Activated CD8-positive, alpha-beta T cell treated with anti-CD3 and anti-CD28 coated beads, Interleukin-2, amount 10 ng/mL, durations not matched to agents 7 days and 5 days (primary cell): ENCODE data around the gene TARS1. TPM values are rescaled to one million over a fixed set of nuclear protein-coding genes. Genes with fewer than 3 reads are reported as not detected.

ENCODE experiments used
- ATAC-seq: fragments of 150-1000 bp; cut with Tn5 transposase; one replicate; pipeline ENCODE4 v1.10.0; 2021; ENCODE audit warnings: moderate library complexity
- CTCF ChIA-PET: fragments of 350-600 bp; sonication (Branson Sonifier 250); formaldehyde crosslinking; loops from one replicate; lab custom pipeline; 2021; ENCODE audit warnings: antibody characterized with exemption; lab: Charles Lee
- POLR2A ChIA-PET: fragments of 350-600 bp; sonication (Branson Sonifier 250); formaldehyde crosslinking; loops from one replicate; lab custom pipeline; 2021; ENCODE audit warnings: antibody characterized with exemption; lab: Charles Lee
- DNase-seq: peaks from one replicate; pipeline ENCODE4 v3.0.0-alpha.2; 2020
- H3K27ac Mint-ChIP-seq: one replicate; pipeline ENCODE4 v1.8.0; 2021; ENCODE audit warnings: mild to moderate bottlenecking, mixed read lengths
- H3K27me3 Mint-ChIP-seq: one replicate; pipeline ENCODE4 v1.8.0; 2021; ENCODE audit warnings: low read depth, mixed read lengths
- H3K36me3 Mint-ChIP-seq: one replicate; pipeline ENCODE4 v1.8.0; 2021; ENCODE audit warnings: low read depth, mixed read lengths
- H3K4me1 Mint-ChIP-seq: one replicate; pipeline ENCODE4 v1.8.0; 2021; ENCODE audit warnings: low read depth, mixed read lengths
- H3K4me3 Mint-ChIP-seq: one replicate; pipeline ENCODE4 v1.8.0; 2021; ENCODE audit warnings: mild to moderate bottlenecking, mixed read lengths
- H3K9me3 Mint-ChIP-seq: one replicate; pipeline ENCODE4 v1.8.0; 2022; ENCODE audit warnings: mixed read lengths; ENCODE audit not compliant: insufficient read depth
- total RNA-seq, 2 experiments: library from RNA; stranded (reverse); gene quantifications; one replicate each; pipeline ENCODE4 v1.2.3, GENCODE V29; 2021

The TARS1 gene
- total RNA-seq, result 100 to 1,000 TPM; 180 to 189 TPM

GRCh38 chr5:33440482-33441240, at the start of gene TARS1:
TSS of gene TARS1 (plus strand) at chr5:33440965. CDS start at chr5:33441087, 122 bp downstream.
- no peaks in the 10 kb centered on the region for H3K9me3 Mint-ChIP-seq
- H3K27ac Mint-ChIP-seq, result no peak within 1 kb of the TSS
- ATAC-seq (peak; percentile 98), DNase-seq (peak; percentile 97)
- ChIA-PET CTCF (no interaction called here), POLR2A (interaction anchor here (0.7 to 2.2 kb wide), 3 partner anchors 9 to 20 kb away, joined by 3 to 12 read pairs (median 4); no protein-coding TSS in a partner anchor)
- H3K4me1 Mint-ChIP-seq, result peaks cover 34% of the 10 kb centered on the region
- H3K27me3 Mint-ChIP-seq, result no peaks in the 10 kb centered on the region
- peaks cover 21% of the 10 kb centered on the region for H3K36me3 Mint-ChIP-seq
- H3K4me3 Mint-ChIP-seq, result no peak within 1 kb of the TSS

GRCh38 chr5:33398501-33398900, 42.3 kb upstream of the TARS1 start:
- Mint-ChIP-seq H3K4me1 (no peaks in the 10 kb centered on the region), H3K9me3 (no peaks in the 10 kb centered on the region), H3K27ac (no peak overlapping the region), H3K36me3 (no peaks in the 10 kb centered on the region), H3K4me3 (no peak overlapping the region), H3K27me3 (peaks cover 2% of the 10 kb centered on the region)
- CTCF ChIA-PET, result no interaction called here
- POLR2A ChIA-PET, result no interaction called here
- DNase-seq (no peak), ATAC-seq (no peak)

- Mint-ChIP-seq H3K27ac (no peak overlapping the region), H3K9me3 (no peaks in the 10 kb centered on the region), H3K4me1 (no peaks in the 10 kb centered on the region), H3K27me3 (peaks cover 2% of the 10 kb centered on the region), H3K36me3 (no peaks in the 10 kb centered on the region), H3K4me3 (no peak overlapping the region)
- DNase-seq (no peak), ATAC-seq (no peak)
- ChIA-PET CTCF (no interaction called here), POLR2A (interaction anchor here (0.6 kb wide), 1 partner anchor 115 kb away, joined by 6 read pairs; no protein-coding TSS in a partner anchor)
These were observed 40.1 kb upstream of the TARS1 start for GRCh38 chr5:33400675-33401074.

GRCh38 chr5:33401482-33402390, 39.0 kb upstream of the TARS1 start:
- H3K36me3 Mint-ChIP-seq, result no peaks in the 10 kb centered on the region
- no peaks in the 10 kb centered on the region for H3K9me3 Mint-ChIP-seq
- H3K27me3 Mint-ChIP-seq, result peaks cover 2% of the 10 kb centered on the region
- H3K27ac Mint-ChIP-seq, result no peak overlapping the region
- H3K4me3 Mint-ChIP-seq, result no peak overlapping the region
- CTCF ChIA-PET, result no interaction called here
- no peak for DNase-seq
- ATAC-seq, result no peak
- POLR2A ChIA-PET, result no interaction called here
- H3K4me1 Mint-ChIP-seq, result no peaks in the 10 kb centered on the region

GRCh38 chr5:33403187-33403586, 37.6 kb upstream of the TARS1 start:
- ATAC-seq (no peak), DNase-seq (no peak)
- POLR2A ChIA-PET, result no interaction called here
- peaks cover 2% of the 10 kb centered on the region for H3K27me3 Mint-ChIP-seq
- H3K9me3 Mint-ChIP-seq, result no peaks in the 10 kb centered on the region
- no peaks in the 10 kb centered on the region for H3K36me3 Mint-ChIP-seq
- no peaks in the 10 kb centered on the region for H3K4me1 Mint-ChIP-seq
- H3K4me3 Mint-ChIP-seq, result no peak overlapping the region
- no peak overlapping the region for H3K27ac Mint-ChIP-seq
- CTCF ChIA-PET, result no interaction called here

- POLR2A ChIA-PET, result no interaction called here
- no peaks in the 10 kb centered on the region for H3K4me1 Mint-ChIP-seq
- no peak overlapping the region for H3K4me3 Mint-ChIP-seq
- CTCF ChIA-PET, result no interaction called here
- ATAC-seq (no peak), DNase-seq (no peak)
- no peaks in the 10 kb centered on the region for H3K36me3 Mint-ChIP-seq
- peaks cover 2% of the 10 kb centered on the region for H3K27me3 Mint-ChIP-seq
- H3K27ac Mint-ChIP-seq, result no peak overlapping the region
- no peaks in the 10 kb centered on the region for H3K9me3 Mint-ChIP-seq
These were observed 31.9 kb upstream of the TARS1 start for GRCh38 chr5:33408816-33409215.

- Mint-ChIP-seq H3K4me1 (no peaks in the 10 kb centered on the region), H3K4me3 (no peak overlapping the region), H3K36me3 (no peaks in the 10 kb centered on the region), H3K27ac (no peak overlapping the region), H3K9me3 (no peaks in the 10 kb centered on the region), H3K27me3 (peaks cover 5% of the 10 kb centered on the region)
- ATAC-seq, result no peak
- no peak for DNase-seq
- POLR2A ChIA-PET, result no interaction called here
- CTCF ChIA-PET, result no interaction called here
These were observed 31.2 kb upstream of the TARS1 start for GRCh38 chr5:33409435-33410170.

GRCh38 chr5:33410221-33410620, 30.5 kb upstream of the TARS1 start:
- Mint-ChIP-seq H3K4me1 (no peaks in the 10 kb centered on the region), H3K4me3 (no peak overlapping the region), H3K27me3 (peaks cover 5% of the 10 kb centered on the region), H3K36me3 (no peaks in the 10 kb centered on the region), H3K27ac (no peak overlapping the region), H3K9me3 (no peaks in the 10 kb centered on the region)
- CTCF ChIA-PET, result no interaction called here
- DNase-seq (no peak), ATAC-seq (no peak)
- POLR2A ChIA-PET, result no interaction called here

- POLR2A ChIA-PET, result no interaction called here
- CTCF ChIA-PET, result no interaction called here
- Mint-ChIP-seq H3K27me3 (peaks cover 5% of the 10 kb centered on the region), H3K4me3 (no peak overlapping the region), H3K36me3 (no peaks in the 10 kb centered on the region), H3K27ac (no peak overlapping the region), H3K9me3 (no peaks in the 10 kb centered on the region), H3K4me1 (no peaks in the 10 kb centered on the region)
- no peak for DNase-seq
- no peak for ATAC-seq
These were observed 29.3 kb upstream of the TARS1 start for GRCh38 chr5:33411498-33411897.

- no peak for DNase-seq
- POLR2A ChIA-PET, result no interaction called here
- ATAC-seq, result no peak
- Mint-ChIP-seq H3K27me3 (peaks cover 5% of the 10 kb centered on the region), H3K36me3 (no peaks in the 10 kb centered on the region), H3K27ac (no peak overlapping the region), H3K9me3 (no peaks in the 10 kb centered on the region), H3K4me3 (no peak overlapping the region), H3K4me1 (no peaks in the 10 kb centered on the region)
- CTCF ChIA-PET, result no interaction called here
These were observed 24.9 kb upstream of the TARS1 start for GRCh38 chr5:33415811-33416354.

GRCh38 chr5:33417632-33418031, 23.1 kb upstream of the TARS1 start:
- Mint-ChIP-seq H3K27ac (no peak overlapping the region), H3K4me1 (no peaks in the 10 kb centered on the region), H3K4me3 (no peak overlapping the region), H3K36me3 (no peaks in the 10 kb centered on the region), H3K27me3 (peaks cover 8% of the 10 kb centered on the region), H3K9me3 (no peaks in the 10 kb centered on the region)
- ChIA-PET CTCF (interaction anchor here (1.7 kb wide), 1 partner anchor 18 kb away, joined by 4 read pairs; no protein-coding TSS in a partner anchor), POLR2A (no interaction called here)
- DNase-seq, result no peak
- ATAC-seq, result no peak
